ENCODE data around the gene STIM1. TPM values are rescaled to one million over a fixed set of nuclear protein-coding genes. Genes with fewer than 3 reads are reported as not detected.

STIM1 gene
- total and polyA plus RNA-seq, 4 donors: 12.1 to 56.4 (median 41.2) TPM

DNA sequence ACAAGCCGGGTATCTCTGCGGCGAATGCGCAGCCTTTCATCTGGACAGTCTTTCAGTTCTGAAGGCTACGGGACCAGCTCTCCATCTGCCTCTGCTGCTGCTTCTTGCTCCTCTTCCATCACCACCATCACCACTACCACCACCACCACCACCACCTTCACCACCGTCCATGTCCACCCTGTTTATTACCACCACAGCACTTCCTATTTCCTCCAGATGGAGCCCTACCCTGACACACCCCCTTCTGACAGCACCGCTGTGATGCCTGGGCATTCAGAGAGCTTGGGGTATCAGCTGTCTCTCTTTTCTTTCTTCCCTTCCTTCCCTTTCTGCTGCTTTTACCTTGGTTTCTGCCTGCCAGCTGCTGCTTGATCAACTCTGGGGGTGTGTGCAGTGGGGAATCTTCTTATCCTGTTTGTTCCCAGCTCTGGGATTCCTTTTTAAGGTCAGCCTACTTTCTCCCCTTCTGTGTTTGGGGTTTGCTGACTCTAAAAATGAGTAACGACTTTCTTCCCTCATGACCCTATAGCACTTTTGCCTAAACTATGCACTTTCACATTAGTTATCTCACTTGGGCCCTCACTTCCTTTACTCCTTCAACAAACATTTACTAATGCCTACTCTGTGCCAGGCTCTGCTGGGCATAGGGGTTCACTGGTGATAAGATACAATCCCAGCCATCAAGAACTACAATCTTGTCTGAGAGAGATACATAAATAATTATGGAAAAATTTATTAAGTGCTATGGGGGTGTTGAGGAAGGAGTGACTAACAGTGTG lies 231.3 kb downstream of the STIM1 start:
- Histone ChIP-seq H3K9me3 (ENCODE audit: control insufficient read depth in 4 of 4, insufficient read depth in 3 of 4, low read length in 3 of 4) (no peaks in the 10 kb centered on the region), H3K27ac (ENCODE audit: low read depth in 1 of 2, low read length in 1 of 2) (no peak overlapping the region), H3K9ac (ENCODE audit: insufficient read depth in 1 of 2, low read length in 2 of 2) (no peak overlapping the region), H3K36me3 (ENCODE audit: control insufficient read depth in 4 of 4, insufficient read depth in 4 of 4, low read length in 4 of 4) (peaks cover 7 to 39% (median 19%) of the 10 kb centered on the region in 4 donors), H3K4me3 (no peak overlapping the region), H3K4me1 (ENCODE audit: control insufficient read depth in 5 of 5, insufficient read depth in 5 of 5, low read length in 5 of 5) (no peaks in the 10 kb centered on the region), H3K27me3 (ENCODE audit: control insufficient read depth in 3 of 3, insufficient read depth in 3 of 3, low read length in 2 of 3) (no peaks in the 10 kb centered on the region)
- TF ChIP-seq, protein P1, sequence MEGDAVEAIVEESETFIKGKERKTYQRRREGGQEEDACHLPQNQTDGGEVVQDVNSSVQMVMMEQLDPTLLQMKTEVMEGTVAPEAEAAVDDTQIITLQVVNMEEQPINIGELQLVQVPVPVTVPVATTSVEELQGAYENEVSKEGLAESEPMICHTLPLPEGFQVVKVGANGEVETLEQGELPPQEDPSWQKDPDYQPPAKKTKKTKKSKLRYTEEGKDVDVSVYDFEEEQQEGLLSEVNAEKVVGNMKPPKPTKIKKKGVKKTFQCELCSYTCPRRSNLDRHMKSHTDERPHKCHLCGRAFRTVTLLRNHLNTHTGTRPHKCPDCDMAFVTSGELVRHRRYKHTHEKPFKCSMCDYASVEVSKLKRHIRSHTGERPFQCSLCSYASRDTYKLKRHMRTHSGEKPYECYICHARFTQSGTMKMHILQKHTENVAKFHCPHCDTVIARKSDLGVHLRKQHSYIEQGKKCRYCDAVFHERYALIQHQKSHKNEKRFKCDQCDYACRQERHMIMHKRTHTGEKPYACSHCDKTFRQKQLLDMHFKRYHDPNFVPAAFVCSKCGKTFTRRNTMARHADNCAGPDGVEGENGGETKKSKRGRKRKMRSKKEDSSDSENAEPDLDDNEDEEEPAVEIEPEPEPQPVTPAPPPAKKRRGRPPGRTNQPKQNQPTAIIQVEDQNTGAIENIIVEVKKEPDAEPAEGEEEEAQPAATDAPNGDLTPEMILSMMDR (IDR thresholded peaks at IDR 0.05; ENCODE audit: control extremely low read depth, extremely low read depth): no peak
- ATAC-seq (ENCODE audit: insufficient read depth, low FRiP score) (no peak), DNase-seq (no peak)
- WGBS, 2 donors: 82 to 84% methylated on average over 8 of the region's 8 CpGs

DNA sequence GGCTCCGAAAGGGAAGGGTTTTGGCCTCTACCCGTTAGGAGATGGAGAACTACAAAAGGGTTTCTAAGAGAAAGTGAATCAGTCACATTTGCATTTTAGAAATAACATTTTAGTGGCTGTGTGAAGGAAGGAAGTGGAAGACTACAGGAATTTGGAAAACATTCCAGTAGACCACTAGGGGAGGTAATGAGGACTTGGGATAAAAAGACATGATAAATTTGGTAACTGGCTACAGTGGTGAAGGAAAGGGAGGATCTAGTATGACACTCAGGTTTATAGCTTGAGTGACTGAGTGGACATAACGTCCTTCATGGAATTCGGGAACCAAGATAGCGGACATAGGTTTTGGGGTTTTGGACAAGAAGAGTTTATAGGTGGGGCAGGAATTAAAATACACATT lies 232.1 kb downstream of the STIM1 start:
- Histone ChIP-seq H3K9ac (ENCODE audit: insufficient read depth in 1 of 2, low read length in 2 of 2) (no peak overlapping the region), H3K36me3 (ENCODE audit: control insufficient read depth in 4 of 4, insufficient read depth in 4 of 4, low read length in 4 of 4) (peaks cover 7 to 40% (median 17%) of the 10 kb centered on the region in 4 donors), H3K27me3 (ENCODE audit: control insufficient read depth in 3 of 3, insufficient read depth in 3 of 3, low read length in 2 of 3) (no peaks in the 10 kb centered on the region), H3K27ac (ENCODE audit: low read depth in 1 of 2, low read length in 1 of 2) (no peak overlapping the region), H3K4me3 (no peak overlapping the region), H3K9me3 (ENCODE audit: control insufficient read depth in 4 of 4, insufficient read depth in 3 of 4, low read length in 3 of 4) (no peaks in the 10 kb centered on the region), H3K4me1 (ENCODE audit: control insufficient read depth in 5 of 5, insufficient read depth in 5 of 5, low read length in 5 of 5) (no peaks in the 10 kb centered on the region)
- ATAC-seq (ENCODE audit: insufficient read depth, low FRiP score): no peak
- DNase-seq: no peak
- TF ChIP-seq, protein P1 (IDR thresholded peaks at IDR 0.05; ENCODE audit: control extremely low read depth, extremely low read depth): no peak
- 91 to 96% methylated on average over 5 of the region's 5 CpGs for WGBS, 2 donors

DNA sequence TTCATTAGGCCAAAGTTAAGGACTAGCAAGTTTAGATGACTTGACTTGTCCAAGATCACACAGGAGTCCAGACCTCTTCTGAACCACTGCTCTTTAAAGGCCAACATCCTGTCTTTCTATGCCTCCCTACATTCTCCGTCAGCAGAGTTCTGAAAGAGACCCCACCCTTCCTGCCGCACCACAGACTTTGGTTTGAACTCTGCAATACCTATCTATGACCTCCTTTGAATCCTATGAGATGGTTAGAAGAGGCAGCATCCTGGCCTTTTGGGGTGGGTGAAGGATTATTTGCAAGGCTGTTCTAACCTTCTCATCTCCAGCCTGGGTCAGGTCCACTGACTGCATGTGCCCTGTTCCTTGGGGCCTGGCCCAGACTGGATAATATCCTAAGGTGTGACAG lies 234.8 kb downstream of the STIM1 start:
- 72 to 81% methylated on average over 2 of the region's 2 CpGs for WGBS, 2 donors
- no peaks in the 10 kb centered on the region for H3K27me3 ChIP-seq (ENCODE audit: control insufficient read depth in 3 of 3, insufficient read depth in 3 of 3, low read length in 2 of 3)

More for the DNA sequence above, 234.8 kb downstream of the STIM1 start:
- ATAC-seq (ENCODE audit: insufficient read depth, low FRiP score) (no peak), DNase-seq (no peak)
- Histone ChIP-seq H3K9me3 (ENCODE audit: control insufficient read depth in 4 of 4, insufficient read depth in 3 of 4, low read length in 3 of 4) (no peaks in the 10 kb centered on the region), H3K36me3 (ENCODE audit: control insufficient read depth in 4 of 4, insufficient read depth in 4 of 4, low read length in 4 of 4) (peaks cover 0 to 26% (median 11%) of the 10 kb centered on the region in 4 donors), H3K9ac (ENCODE audit: insufficient read depth in 1 of 2, low read length in 2 of 2) (no peak overlapping the region), H3K4me1 (ENCODE audit: control insufficient read depth in 5 of 5, insufficient read depth in 5 of 5, low read length in 5 of 5) (peaks cover 0 to 7% (median under 1%) of the 10 kb centered on the region in 5 donors), H3K4me3 (no peak overlapping the region), H3K27ac (ENCODE audit: low read depth in 1 of 2, low read length in 1 of 2) (no peak overlapping the region)
- TF ChIP-seq, protein P1 (IDR thresholded peaks at IDR 0.05; ENCODE audit: control extremely low read depth, extremely low read depth): no peak
